SK-N-SH (cell line): ENCODE results near the gene IPMK. TPM values are rescaled to one million over a fixed set of nuclear protein-coding genes. Genes with fewer than 3 reads are reported as not detected.

Experiments used
- CTCF ChIA-PET: fragments of 300-600, 350-600 bp; formaldehyde crosslinking; extraction: SDS; loops from one replicate; lab custom pipeline; 2021; lab: Yijun Ruan, JAX
- POLR2A ChIA-PET: fragments of 350-600 bp; sonication (Branson Sonifier 250); formaldehyde crosslinking; extraction: SDS; loops from one replicate; lab custom pipeline; 2020; ENCODE audit warnings: antibody characterized with exemption, inconsistent platforms; lab: Yijun Ruan, JAX
- DNase-seq: peaks from one replicate; pipeline ENCODE4 v3.0.0; 2012
- H2AFZ ChIP-seq: fragments of 200-600 bp; sonication (generic); 2 replicates; pipeline ENCODE4 v1.8.1; 2016; ENCODE audit warnings: antibody characterized with exemption, mild to moderate bottlenecking, low read depth
- H3F3A ChIP-seq: fragments of 200-600 bp; sonication (generic); replicated peaks from 2 replicates; pipeline ENCODE3; 2016; ENCODE audit warnings: antibody characterized with exemption, mild to moderate bottlenecking; ENCODE audit not compliant: insufficient read depth
- H3K27ac ChIP-seq, 2 experiments: fragments of 200-500 bp in 1 of 2; fragments of 200-600 bp in 1 of 2; sonication (Bioruptor generic) in 1 of 2; sonication (generic), shearing (Covaris generic) in 1 of 2; 2 replicates each; pipeline versions ENCODE4 v1.5.1 to v1.6.1; 2014 to 2016; ENCODE audit warnings: low read depth in 2 of 2, inconsistent platforms in 1 of 2, low read length in 1 of 2, mild to moderate bottlenecking in 1 of 2, mixed read lengths in 1 of 2
- H3K27me3 ChIP-seq: fragments of 200-600 bp; sonication (generic), shearing (Covaris generic); 2 replicates; pipeline ENCODE4 v1.6.1; 2016; ENCODE audit warnings: mixed run types; ENCODE audit not compliant: insufficient read depth
- H3K36me3 ChIP-seq, 2 experiments: fragments of 200-500 bp in 1 of 2; fragments of 200-600 bp in 1 of 2; sonication (Bioruptor generic) in 1 of 2; sonication (generic) in 1 of 2; replicated peaks in 1 of 2; 2 replicates each; pipeline versions ENCODE3 to v1.5.1; 2014 to 2016; ENCODE audit warnings: low read length in 1 of 2, mild to moderate bottlenecking in 1 of 2; ENCODE audit not compliant: insufficient read depth in 2 of 2, control insufficient read depth in 1 of 2
- H3K4me1 ChIP-seq, 2 experiments: fragments of 200-500 bp in 1 of 2; fragments of 200-600 bp in 1 of 2; sonication (Bioruptor generic) in 1 of 2; sonication (generic), shearing (Covaris generic) in 1 of 2; 2 replicates each; pipeline versions ENCODE4 v1.5.1 to v1.6.1; 2014 to 2016; ENCODE audit warnings: low read depth in 1 of 2, low read length in 1 of 2, mixed run types in 1 of 2; ENCODE audit not compliant: insufficient read depth in 2 of 2, control insufficient read depth in 1 of 2
- H3K4me2 ChIP-seq: fragments of 200-600 bp; sonication (generic), shearing (Covaris generic); 2 replicates; pipeline ENCODE4 v1.6.1; 2017; ENCODE audit warnings: mixed run types
- H3K4me3 ChIP-seq, 2 experiments: fragments of 200-500 bp in 1 of 2; fragments of 200-600 bp in 1 of 2; sonication (Bioruptor generic) in 1 of 2; sonication (generic), shearing (Covaris generic) in 1 of 2; 2 replicates each; pipeline versions ENCODE4 v1.5.1 to v1.8.1; 2014 to 2016; ENCODE audit warnings: low read depth in 2 of 2, inconsistent platforms in 1 of 2, low read length in 1 of 2, mild to moderate bottlenecking in 1 of 2, mixed read lengths in 1 of 2, moderate library complexity in 1 of 2
- H3K79me2 ChIP-seq: fragments of 200-600 bp; sonication (generic); 2 replicates; pipeline ENCODE4 v1.8.1; 2017; ENCODE audit warnings: mild to moderate bottlenecking; ENCODE audit not compliant: insufficient read depth
- H3K9ac ChIP-seq: fragments of 200-600 bp; sonication (generic); 2 replicates; pipeline ENCODE4 v1.6.1; 2017; ENCODE audit warnings: mixed run types
- H3K9me2 ChIP-seq: fragments of 200-600 bp; sonication (generic); 2 replicates; pipeline ENCODE4 v1.6.1; 2017; ENCODE audit warnings: mixed run types
- H3K9me3 ChIP-seq: fragments of 200-600 bp; sonication (generic); 2 replicates; pipeline ENCODE4 v1.6.1; 2017; ENCODE audit warnings: mixed run types, mild to moderate bottlenecking, moderate library complexity
- H4K20me1 ChIP-seq: fragments of 200-600 bp; sonication (generic); 2 replicates; pipeline ENCODE4 v1.6.1; 2017; ENCODE audit warnings: mild to moderate bottlenecking, mixed run types; ENCODE audit not compliant: insufficient read depth
- CHD2 ChIP-seq: fragments of 150-350 bp; IDR thresholded peaks from 2 replicates; pipeline ENCODE4 v1.6.1; 2018; ENCODE audit warnings: low read length; ENCODE audit not compliant: partially characterized antibody
- ELF1 ChIP-seq: IDR thresholded peaks from 2 replicates; pipeline ENCODE4 v1.4.0; 2012
- EP300 ChIP-seq, 2 experiments: IDR thresholded peaks; 2 replicates each; pipeline versions ENCODE4 v1.4.0 to v1.6.1; 2012; ENCODE audit warnings: borderline replicate concordance in 1 of 2, low read depth in 1 of 2, low read length in 1 of 2
- FOSL2 ChIP-seq: IDR thresholded peaks from 2 replicates; pipeline ENCODE4 v1.4.0; 2012; ENCODE audit warnings: low read depth, mild to moderate bottlenecking, moderate library complexity, borderline replicate concordance
- MXI1 ChIP-seq: IDR thresholded peaks from 2 replicates; pipeline ENCODE4 v1.6.1; 2012; ENCODE audit warnings: mild to moderate bottlenecking, low read depth, low read length, improper control_type of control experiment
- NRF1 ChIP-seq: IDR thresholded peaks from 2 replicates; pipeline ENCODE4 v1.6.1; 2012; ENCODE audit warnings: low read depth, mild to moderate bottlenecking, low read length
- RAD21 ChIP-seq: IDR thresholded peaks from 2 replicates; pipeline ENCODE4 v1.6.1; 2012; ENCODE audit warnings: mild to moderate bottlenecking, low read length
- RFX5 ChIP-seq: IDR thresholded peaks from 2 replicates; pipeline ENCODE4 v1.6.1; 2012; ENCODE audit warnings: mild to moderate bottlenecking, improper control_type of control experiment, low read length
- RXRA ChIP-seq: IDR thresholded peaks from 2 replicates; pipeline ENCODE4 v1.4.0; 2012; ENCODE audit warnings: low read depth, mild to moderate bottlenecking, borderline replicate concordance
- SMC3 ChIP-seq: IDR thresholded peaks from 2 replicates; pipeline ENCODE4 v1.6.1; 2012; ENCODE audit warnings: low read depth, low read length, improper control_type of control experiment
- TAF1 ChIP-seq: IDR thresholded peaks from 2 replicates; pipeline ENCODE4 v1.6.1; 2012; ENCODE audit warnings: low read depth, mild to moderate bottlenecking, low read length, moderate library complexity, borderline replicate concordance
- WGBS: methylation state at CpG from one replicate; pipeline ENCODE4 v1.1.6; 2017; ENCODE audit warnings: low lambda C conversion rate; 5-methylcytosine and 5-hydroxymethylcytosine counted together
- polyA plus RNA-seq, 3 experiments: library from polyadenylated mRNA; depleted of rRNA; stranded (reverse); fragments of >200 nt; gene quantifications; 2 replicates each; pipeline ENCODE4 v1.2.3, GENCODE V29; 2012
- TF ChIP-seq, protein P1 (sequence below): IDR thresholded peaks from 2 replicates; pipeline ENCODE4; 2012
- TF ChIP-seq, protein P2 (sequence below): fragments of 150-350 bp; IDR thresholded peaks from 2 replicates; pipeline ENCODE4 v1.6.1; 2017; ENCODE audit warnings: antibody characterized with exemption, low read length, low read depth, borderline replicate concordance

Gene IPMK
- polyA plus RNA-seq, 1 of the 3 experiments (the other 2 are of a cell fraction): 0.71 TPM

DNA sequence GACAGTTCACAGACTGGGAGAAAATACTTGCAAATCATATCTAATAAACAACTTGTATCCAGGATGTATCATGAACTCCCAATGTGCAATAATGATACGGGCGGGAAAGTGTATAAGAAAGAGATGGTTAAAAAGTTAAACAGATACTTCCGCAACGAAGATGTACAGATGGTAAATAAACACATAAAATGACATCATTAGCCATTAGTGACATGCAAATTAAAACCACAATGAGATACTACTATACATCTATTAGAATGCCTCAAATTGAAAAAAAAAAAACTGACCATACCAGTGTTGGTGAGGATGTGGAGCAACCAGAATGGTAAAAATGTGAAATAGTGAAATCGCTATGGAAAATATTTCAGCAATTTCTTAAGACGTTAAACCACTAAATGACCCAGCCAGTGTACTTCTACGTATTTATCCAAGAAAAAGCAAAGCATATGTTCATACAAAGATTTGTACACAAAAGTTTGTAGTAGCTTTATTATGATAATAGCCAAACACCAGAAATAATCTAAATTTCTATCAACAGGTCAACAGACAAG is 83.5 kb downstream of the IPMK start (continued):
- TF ChIP-seq, protein P1, sequence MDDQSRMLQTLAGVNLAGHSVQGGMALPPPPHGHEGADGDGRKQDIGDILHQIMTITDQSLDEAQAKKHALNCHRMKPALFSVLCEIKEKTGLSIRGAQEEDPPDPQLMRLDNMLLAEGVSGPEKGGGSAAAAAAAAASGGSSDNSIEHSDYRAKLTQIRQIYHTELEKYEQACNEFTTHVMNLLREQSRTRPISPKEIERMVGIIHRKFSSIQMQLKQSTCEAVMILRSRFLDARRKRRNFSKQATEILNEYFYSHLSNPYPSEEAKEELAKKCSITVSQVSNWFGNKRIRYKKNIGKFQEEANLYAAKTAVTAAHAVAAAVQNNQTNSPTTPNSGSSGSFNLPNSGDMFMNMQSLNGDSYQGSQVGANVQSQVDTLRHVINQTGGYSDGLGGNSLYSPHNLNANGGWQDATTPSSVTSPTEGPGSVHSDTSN: no peak

DNA sequence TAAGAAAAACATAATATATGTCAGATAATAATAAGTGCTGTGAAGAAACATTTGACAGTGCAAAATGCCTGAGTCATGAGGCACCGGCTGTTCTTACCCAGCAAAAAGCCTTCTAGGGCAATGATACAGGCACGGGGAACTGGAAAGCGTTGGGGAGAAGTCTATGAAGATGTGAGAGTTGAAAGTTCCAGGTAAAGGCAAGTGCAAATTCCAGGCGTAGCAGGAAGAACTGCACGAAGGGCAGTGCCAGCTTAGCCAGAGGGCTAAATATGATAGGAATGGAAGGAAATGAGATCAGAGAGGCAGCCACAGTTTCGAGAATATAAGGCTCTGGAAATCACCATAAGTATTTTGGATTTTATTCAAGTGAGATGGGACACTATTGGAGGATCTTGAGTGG is 87.0 kb downstream of the IPMK start:
- H3K36me3 ChIP-seq: no peaks in the 10 kb centered on the region
- no peaks in the 10 kb centered on the region for H3K27me3 ChIP-seq
- no peaks in the 10 kb centered on the region for H3K79me2 ChIP-seq
- H2AFZ ChIP-seq: no peak overlapping the region
- H3F3A ChIP-seq: no peaks in the 10 kb centered on the region
- CTCF ChIA-PET: interaction anchor here (0.7 to 7.4 kb wide), 6 partner anchors 19 to 1984 kb away, joined by 3 to 200 read pairs (median 3); no protein-coding TSS in a partner anchor
- H3K4me3 ChIP-seq: no peak overlapping the region
- no peaks in the 10 kb centered on the region for H3K9me2 ChIP-seq
- no peaks in the 10 kb centered on the region for H4K20me1 ChIP-seq
- TF ChIP-seq, protein P2, sequence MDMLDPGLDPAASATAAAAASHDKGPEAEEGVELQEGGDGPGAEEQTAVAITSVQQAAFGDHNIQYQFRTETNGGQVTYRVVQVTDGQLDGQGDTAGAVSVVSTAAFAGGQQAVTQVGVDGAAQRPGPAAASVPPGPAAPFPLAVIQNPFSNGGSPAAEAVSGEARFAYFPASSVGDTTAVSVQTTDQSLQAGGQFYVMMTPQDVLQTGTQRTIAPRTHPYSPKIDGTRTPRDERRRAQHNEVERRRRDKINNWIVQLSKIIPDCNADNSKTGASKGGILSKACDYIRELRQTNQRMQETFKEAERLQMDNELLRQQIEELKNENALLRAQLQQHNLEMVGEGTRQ: no peak
- TF ChIP-seq MXI1: no peak
- no peak for TF ChIP-seq ELF1
- TF ChIP-seq NRF1: no peak
- no peak for TF ChIP-seq SMC3
- no peak for TF ChIP-seq RAD21
- no peak for TF ChIP-seq EP300 (IDR thresholded peaks at IDR 0.05; ENCODE audit: borderline replicate concordance in 1 of 2, low read depth in 1 of 2, low read length in 1 of 2)
- no peak for TF ChIP-seq CHD2
- TF ChIP-seq RFX5: no peak
- TF ChIP-seq TAF1: no peak
- POLR2A ChIA-PET: no interaction called here
- H3K27ac ChIP-seq: no peak overlapping the region
- 0 out of 2 replicates have a peak overlapping the region, but pooled peaks have one; percentile 32 for H3K4me2 ChIP-seq
- 79% methylated on average over 6 of the region's 6 CpGs for WGBS
- no peaks in the 10 kb centered on the region for H3K9me3 ChIP-seq
- H3K9ac ChIP-seq: no peak overlapping the region
- H3K4me1 ChIP-seq: no peaks in the 10 kb centered on the region
- DNase-seq: no peak

DNA sequence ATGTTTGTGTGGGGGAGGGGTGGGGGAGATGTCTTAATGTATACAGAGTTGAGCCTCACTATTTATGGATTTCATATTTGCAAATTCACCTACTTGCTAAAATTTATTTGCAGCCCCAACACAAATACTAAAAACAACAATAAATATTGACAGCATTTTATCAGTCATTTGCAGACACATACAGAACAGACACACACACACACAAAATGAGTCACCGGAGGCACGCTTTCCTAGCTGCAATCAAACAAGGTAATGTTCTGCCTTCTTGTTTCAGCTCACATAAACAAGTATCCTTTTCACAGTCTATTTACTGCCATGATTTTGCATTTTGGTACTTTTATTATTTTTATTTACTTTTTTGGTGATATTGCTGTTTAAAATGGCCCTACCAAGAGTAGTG is 88.5 kb downstream of the IPMK start:
- DNase-seq: no peak
- Histone ChIP-seq H2AFZ (no peak overlapping the region), H3K9me3 (no peaks in the 10 kb centered on the region), H3K4me1 (no peaks in the 10 kb centered on the region), H3K4me3 (no peak overlapping the region), H3K36me3 (no peaks in the 10 kb centered on the region), H3K9me2 (no peaks in the 10 kb centered on the region), H4K20me1 (no peaks in the 10 kb centered on the region), H3K9ac (no peak overlapping the region), H3K79me2 (no peaks in the 10 kb centered on the region), H3F3A (no peaks in the 10 kb centered on the region), H3K27me3 (no peaks in the 10 kb centered on the region), H3K4me2 (no peak overlapping the region), H3K27ac (no peak overlapping the region)
- 86% methylated on average over 2 of the region's 2 CpGs for WGBS
- ChIA-PET CTCF (interaction anchor here (1.3 to 7.4 kb wide), 9 partner anchors 9 to 122 kb away, joined by 3 to 200 read pairs (median 7); no protein-coding TSS in a partner anchor), POLR2A (no interaction called here)
- TF ChIP-seq FOSL2 (peak; percentile 22; the same call in 1 of the 2 replicates), RXRA (no peak)
